Endodermal cell (in vitro differentiated cells): Measurements from ENCODE around the gene CD200R1L. TPM values are rescaled to one million over a fixed set of nuclear protein-coding genes. Genes with fewer than 3 reads are reported as not detected.

ENCODE experiments used
- DNase-seq: peaks from one replicate; pipeline ENCODE4 v3.0.0-alpha.2; 2017
- H3K27ac ChIP-seq: 2 replicates; pipeline ENCODE4 v1.5.1; 2013; ENCODE audit warnings: mild to moderate bottlenecking, low read depth, low read length, moderate library complexity
- H3K27me3 ChIP-seq: 2 replicates; pipeline ENCODE4 v1.6.1; 2013; ENCODE audit warnings: mild to moderate bottlenecking, low read length, moderate library complexity; ENCODE audit not compliant: insufficient read depth, control insufficient read depth, poor library complexity, severe bottlenecking
- H3K36me3 ChIP-seq: 2 replicates; pipeline ENCODE4 v1.7.0; 2013; ENCODE audit warnings: mild to moderate bottlenecking, low read length, moderate library complexity; ENCODE audit not compliant: control insufficient read depth, insufficient read depth
- H3K4me1 ChIP-seq: one replicate; pipeline ENCODE4 v1.7.0; 2013; ENCODE audit warnings: low read length; ENCODE audit not compliant: control insufficient read depth, insufficient read depth
- H3K4me3 ChIP-seq: 2 replicates; pipeline ENCODE4 v1.5.1; 2013; ENCODE audit warnings: mild to moderate bottlenecking, low read length, moderate library complexity
- H3K9ac ChIP-seq: 2 replicates; pipeline ENCODE4 v1.6.1; 2013; ENCODE audit warnings: mild to moderate bottlenecking, low read length, moderate library complexity; ENCODE audit not compliant: poor library complexity, severe bottlenecking; ENCODE audit errors: extremely low read depth
- H3K9me3 ChIP-seq: 2 replicates; pipeline ENCODE4 v1.6.1; 2013; ENCODE audit warnings: mild to moderate bottlenecking, low read length, moderate library complexity; ENCODE audit not compliant: control insufficient read depth
- H3K27ac Mint-ChIP-seq: 2 replicates; pipeline ENCODE4 v1.8.0; 2020; ENCODE audit warnings: mixed read lengths
- H3K27me3 Mint-ChIP-seq: 2 replicates; pipeline ENCODE4 v1.8.0; 2021; ENCODE audit warnings: mild to moderate bottlenecking, mixed read lengths; ENCODE audit not compliant: insufficient read depth
- H3K36me3 Mint-ChIP-seq: 2 replicates; pipeline ENCODE4 v1.8.0; 2020; ENCODE audit warnings: low read depth, mixed read lengths
- H3K4me1 Mint-ChIP-seq: 2 replicates; pipeline ENCODE4 v1.8.0; 2020; ENCODE audit warnings: mixed read lengths
- H3K4me3 Mint-ChIP-seq: 2 replicates; pipeline ENCODE4 v1.8.0; 2020; ENCODE audit warnings: mild to moderate bottlenecking, moderate library complexity, mixed read lengths
- H3K9me3 Mint-ChIP-seq: 2 replicates; pipeline ENCODE4 v1.8.0; 2020; ENCODE audit warnings: mild to moderate bottlenecking, mixed read lengths
- WGBS, 2 experiments: methylation state at CpG; one replicate each; pipeline versions ENCODE4 v1.1.5 to v1.1.7; 2013; ENCODE audit warnings: missing lambda C conversion rate in 2 of 2, mixed read lengths in 1 of 2; ENCODE audit not compliant: insufficient coverage in 1 of 2, insufficient read length in 1 of 2; 5-methylcytosine and 5-hydroxymethylcytosine counted together
- total RNA-seq, 2 donors: library from RNA; stranded (reverse); fragmentation: NEBNext Ultra II Directional in 1 of 2; extraction: Animal tissue kit (Norgen Biotek cat#: 25700) in 1 of 2; gene quantifications; 2 replicates in 1 of 2; 3 replicates in 1 of 2; pipeline ENCODE4 v1.2.1, GENCODE V29; 2021
- TF ChIP-seq, protein P1 (sequence below): fragments of 200-600 bp; sonication (generic); conservative IDR thresholded peaks from 2 replicates; pipeline ENCODE4 v1.5.0; 2021; ENCODE audit warnings: antibody characterized with exemption, mild to moderate bottlenecking

CD200R1L gene
- total RNA-seq, 2 donors from 2014 or later: not detected

DNA sequence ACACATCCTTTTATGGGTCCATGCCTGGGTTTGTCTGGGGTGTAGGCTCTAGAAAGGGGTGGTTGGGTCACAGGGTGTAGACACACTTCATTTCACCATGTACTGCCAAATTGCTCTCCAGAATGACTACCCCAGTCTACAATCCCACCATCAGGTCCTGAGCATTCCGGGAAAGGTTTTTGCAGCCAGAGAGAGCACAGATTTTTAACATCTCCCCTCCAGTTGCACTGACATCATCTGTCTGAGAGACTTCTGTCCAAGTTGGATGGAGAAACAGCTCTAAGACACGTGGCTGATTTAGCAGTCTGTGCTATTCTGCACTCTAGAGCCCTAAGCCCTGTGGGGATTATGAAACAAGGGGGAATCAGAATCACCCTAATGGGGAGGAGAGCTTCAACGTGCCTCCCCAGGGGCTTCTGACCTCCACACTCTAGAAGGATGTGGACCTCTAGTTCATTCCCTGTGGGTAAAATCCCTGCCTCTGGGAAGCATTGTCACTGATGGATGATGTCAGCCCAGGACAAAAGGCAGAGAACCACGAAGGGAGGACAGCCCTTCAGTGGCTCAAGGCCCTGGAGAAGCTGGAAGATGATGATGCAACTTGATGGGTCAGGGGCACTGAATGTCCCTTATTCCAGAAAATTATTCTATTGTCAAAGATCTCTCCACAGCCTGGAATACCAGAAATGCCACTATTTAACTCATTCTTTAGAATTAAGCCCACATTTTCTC lies 71.5 kb downstream of the CD200R1L start:
- no peak overlapping the region for H3K27ac ChIP-seq
- H3K9ac ChIP-seq: no peak overlapping the region
- no peaks in the 10 kb centered on the region for H3K9me3 ChIP-seq
- no peaks in the 10 kb centered on the region for H3K36me3 ChIP-seq
- H3K4me3 ChIP-seq: no peak overlapping the region
- H3K27me3 ChIP-seq: no peaks in the 10 kb centered on the region
- DNase-seq: no peak
- TF ChIP-seq, protein P1, sequence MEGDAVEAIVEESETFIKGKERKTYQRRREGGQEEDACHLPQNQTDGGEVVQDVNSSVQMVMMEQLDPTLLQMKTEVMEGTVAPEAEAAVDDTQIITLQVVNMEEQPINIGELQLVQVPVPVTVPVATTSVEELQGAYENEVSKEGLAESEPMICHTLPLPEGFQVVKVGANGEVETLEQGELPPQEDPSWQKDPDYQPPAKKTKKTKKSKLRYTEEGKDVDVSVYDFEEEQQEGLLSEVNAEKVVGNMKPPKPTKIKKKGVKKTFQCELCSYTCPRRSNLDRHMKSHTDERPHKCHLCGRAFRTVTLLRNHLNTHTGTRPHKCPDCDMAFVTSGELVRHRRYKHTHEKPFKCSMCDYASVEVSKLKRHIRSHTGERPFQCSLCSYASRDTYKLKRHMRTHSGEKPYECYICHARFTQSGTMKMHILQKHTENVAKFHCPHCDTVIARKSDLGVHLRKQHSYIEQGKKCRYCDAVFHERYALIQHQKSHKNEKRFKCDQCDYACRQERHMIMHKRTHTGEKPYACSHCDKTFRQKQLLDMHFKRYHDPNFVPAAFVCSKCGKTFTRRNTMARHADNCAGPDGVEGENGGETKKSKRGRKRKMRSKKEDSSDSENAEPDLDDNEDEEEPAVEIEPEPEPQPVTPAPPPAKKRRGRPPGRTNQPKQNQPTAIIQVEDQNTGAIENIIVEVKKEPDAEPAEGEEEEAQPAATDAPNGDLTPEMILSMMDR: no peak
- WGBS, 2 experiments: 83 to 88% methylated on average over 2 to 4 of the region's 4 CpGs
- Mint-ChIP-seq H3K9me3 (no peaks in the 10 kb centered on the region), H3K27me3 (peaks cover 5% of the 10 kb centered on the region), H3K36me3 (no peaks in the 10 kb centered on the region), H3K4me1 (peaks cover 5% of the 10 kb centered on the region), H3K4me3 (no peak overlapping the region), H3K27ac (no peak overlapping the region)
- H3K4me1 ChIP-seq: no peaks in the 10 kb centered on the region

DNA sequence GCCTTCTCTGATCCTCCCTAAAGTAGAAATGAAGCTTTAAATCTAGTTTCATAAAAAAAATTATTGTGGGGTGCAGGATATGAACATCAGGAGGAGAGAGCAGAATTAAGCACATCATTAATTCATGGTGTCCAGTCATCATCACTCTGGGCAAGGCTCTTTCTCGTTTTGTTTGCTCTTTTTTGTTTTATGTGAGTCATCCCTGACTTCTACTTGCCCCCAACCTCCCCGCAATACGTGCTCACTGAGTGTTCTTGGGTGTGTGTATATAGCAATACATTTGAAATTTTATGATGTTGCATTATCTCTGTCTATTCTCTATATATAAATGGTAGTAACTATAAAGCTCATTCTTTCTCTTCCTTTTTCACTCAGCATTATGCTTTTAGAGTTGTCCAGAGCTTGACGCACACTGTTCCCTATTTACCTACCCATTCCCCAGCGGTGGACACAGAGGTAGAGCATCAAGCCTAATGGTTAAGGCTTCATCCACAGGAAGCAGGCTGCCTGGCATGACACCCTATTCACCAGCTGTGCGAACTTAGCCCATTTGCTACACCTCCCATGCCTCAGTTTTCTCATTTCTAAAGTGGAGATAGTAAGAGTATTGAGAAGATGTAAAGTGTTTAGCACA lies 72.3 kb downstream of the CD200R1L start:
- H3K4me3 ChIP-seq: no peak overlapping the region
- no peak overlapping the region for H3K9ac ChIP-seq
- H3K27ac ChIP-seq: no peak overlapping the region

DNA sequence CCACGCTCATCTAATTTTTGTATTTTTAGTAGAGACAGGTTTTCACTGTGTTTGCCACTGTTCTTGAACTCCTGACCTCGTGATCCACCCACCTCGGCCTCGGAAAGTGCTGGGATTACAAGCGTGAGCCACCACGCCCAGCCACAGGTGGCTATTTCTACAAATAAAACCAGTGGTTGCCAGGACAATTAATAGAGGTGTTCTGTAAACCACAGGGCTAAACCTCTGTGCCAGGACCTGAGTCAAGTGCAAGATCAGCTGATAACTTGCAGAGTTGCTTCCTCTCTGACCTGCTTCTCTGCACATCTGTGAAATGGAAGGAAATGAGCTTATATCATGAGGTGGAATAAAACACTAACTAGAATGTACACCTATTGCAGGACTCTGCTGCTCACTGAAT lies 72.8 kb downstream of the CD200R1L start:
- H3K9me3 ChIP-seq: no peaks in the 10 kb centered on the region
- WGBS, 2 experiments: 94 to 100% methylated on average over 6 of the region's 6 CpGs
- peaks cover 2% of the 10 kb centered on the region for H3K27me3 Mint-ChIP-seq

More for the DNA sequence above, 72.3 kb downstream of the CD200R1L start:
- Histone ChIP-seq H3K4me1 (no peaks in the 10 kb centered on the region), H3K36me3 (no peaks in the 10 kb centered on the region), H3K27me3 (no peaks in the 10 kb centered on the region), H3K9me3 (no peaks in the 10 kb centered on the region)
- 91% methylated on average over 4 of the region's 6 CpGs; no CpG with 5 or more reads in 1 of the 2 experiments for WGBS, 2 experiments
- H3K9me3 Mint-ChIP-seq: no peaks in the 10 kb centered on the region
- H3K27me3 Mint-ChIP-seq: peaks cover 5% of the 10 kb centered on the region
- no peak overlapping the region for H3K27ac Mint-ChIP-seq
- no peaks in the 10 kb centered on the region for H3K36me3 Mint-ChIP-seq
- no peak for DNase-seq
- H3K4me1 Mint-ChIP-seq: peaks cover 2% of the 10 kb centered on the region
- H3K4me3 Mint-ChIP-seq: no peak overlapping the region
- TF ChIP-seq, protein P1: no peak

More for the DNA sequence above, 72.8 kb downstream of the CD200R1L start:
- no peaks in the 10 kb centered on the region for H3K36me3 ChIP-seq
- H3K27me3 ChIP-seq: no peaks in the 10 kb centered on the region
- Mint-ChIP-seq H3K4me1 (no peaks in the 10 kb centered on the region), H3K9me3 (no peaks in the 10 kb centered on the region), H3K36me3 (no peaks in the 10 kb centered on the region), H3K4me3 (no peak overlapping the region), H3K27ac (no peak overlapping the region)
- H3K27ac ChIP-seq: no peak overlapping the region
- no peaks in the 10 kb centered on the region for H3K4me1 ChIP-seq
- H3K9ac ChIP-seq: no peak overlapping the region
- TF ChIP-seq, protein P1: no peak
- no peak overlapping the region for H3K4me3 ChIP-seq
- DNase-seq: no peak
